ENCODE data around the gene ZC3H18.

GRCh38 chr16:88531931-88532433 lies 38.2 kb upstream of the ZC3H18 start:
- no peak for TF ChIP-seq CTCF (conservative IDR thresholded peaks at IDR 0.05)
- no peak for TF ChIP-seq EZH2 (IDR thresholded peaks at IDR 0.05; ENCODE audit: low read depth)
